ENCODE measurements around the gene UBASH3A.
A peak's percentile ranks its signal among the peaks of the same experiment; 100 is the strongest.
"Not testable (repeated sequence)": the region's sequence is repeated elsewhere in the genome, so short reads cannot be mapped to it uniquely, and the experiment has no call there.

UBASH3A gene

GRCh38 chr21:42453224-42453985 is 49.7 kb downstream of the UBASH3A start:
- no peak for DNase-seq

GRCh38 chr21:42453986-42454570 is 50.4 kb downstream of the UBASH3A start:
- DNase-seq: no peak

- no peak for DNase-seq
Observed at GRCh38 chr21:42454786-42455185, 51.1 kb downstream of the UBASH3A start.

- peak; percentile 12 for DNase-seq
Observed at GRCh38 chr21:42455196-42455595, 51.5 kb downstream of the UBASH3A start.

GRCh38 chr21:42455754-42456440 is 52.2 kb downstream of the UBASH3A start:
- no peak for DNase-seq

- DNase-seq: no peak
Observed at GRCh38 chr21:42456457-42456856, 52.8 kb downstream of the UBASH3A start.

GRCh38 chr21:42459082-42459460 is 55.4 kb downstream of the UBASH3A start:
- DNase-seq: no peak

- DNase-seq: no peak
Observed at GRCh38 chr21:42459546-42460215, 56.0 kb downstream of the UBASH3A start.

- peak; percentile 66 for DNase-seq
Observed at GRCh38 chr21:42460391-42461184, 56.9 kb downstream of the UBASH3A start.

GRCh38 chr21:42461185-42461520 is 57.5 kb downstream of the UBASH3A start:
- peak; percentile 54 for DNase-seq

GRCh38 chr21:42461881-42462877 is 58.5 kb downstream of the UBASH3A start:
- peak; percentile 65 for DNase-seq

GRCh38 chr21:42463861-42464515 is 60.3 kb downstream of the UBASH3A start:
- DNase-seq: no peak

GRCh38 chr21:42465008-42465802 is 61.5 kb downstream of the UBASH3A start:
- no peak for DNase-seq

GRCh38 chr21:42465803-42466127 is 62.1 kb downstream of the UBASH3A start:
- DNase-seq: no peak

GRCh38 chr21:42466700-42467099 is 63.0 kb downstream of the UBASH3A start:
- no peak for DNase-seq

- no peak for DNase-seq
Observed at GRCh38 chr21:42467140-42467983, 63.7 kb downstream of the UBASH3A start.

- DNase-seq: no peak
Observed at GRCh38 chr21:42468491-42469131, 64.9 kb downstream of the UBASH3A start.

- no peak for DNase-seq
Observed at GRCh38 chr21:42469272-42469671, 65.6 kb downstream of the UBASH3A start.

GRCh38 chr21:42469726-42470125 is 66.0 kb downstream of the UBASH3A start:
- DNase-seq: not testable (repeated sequence)

Measured in NCI-H2171 treated with DMSO at 0.1 percent for 48 hours (cell line).